Calu3 (cell line): Measurements from ENCODE around the gene C16orf87. TPM values are rescaled to one million over a fixed set of nuclear protein-coding genes. Genes with fewer than 3 reads are reported as not detected.
A peak's percentile ranks its signal among the peaks of the same experiment; 100 is the strongest.
"Not testable (repeated sequence)": the region's sequence is repeated elsewhere in the genome, so short reads cannot be mapped to it uniquely, and the experiment has no call there.

Experiments
- Bru-seq: library from RNA; stranded (reverse); fragments of 400-500 nt; gene quantifications from one replicate; lab custom pipeline; 2021; lab: Mats Ljungman, UMichigan
- BruChase-seq, 2 experiments: library from RNA; stranded (reverse); fragments of 400-500 nt; gene quantifications; one replicate each; lab custom pipeline; 2021; lab: Mats Ljungman, UMichigan
- BruUV-seq: library from RNA; stranded (reverse); fragments of 400-500 nt; replicated peaks from 2 replicates; lab custom pipeline; 2021; lab: Mats Ljungman, UMichigan
- CTCF ChIA-PET: fragments of 300-600 bp; sonication (Branson Sonifier 250); formaldehyde crosslinking; loops from one replicate; lab custom pipeline; 2022; ENCODE audit warnings: antibody characterized with exemption; lab: Charles Lee
- DNase-seq: peaks from one replicate; pipeline ENCODE4 v3.0.0; 2022
- H3K27ac Mint-ChIP-seq: one replicate; pipeline ENCODE4 v1.8.0; 2022; ENCODE audit warnings: mixed read lengths; ENCODE audit not compliant: unreplicated experiment
- H3K27me3 Mint-ChIP-seq: one replicate; pipeline ENCODE4 v1.8.0; 2022; ENCODE audit warnings: mixed read lengths; ENCODE audit not compliant: unreplicated experiment
- H3K36me3 Mint-ChIP-seq: one replicate; pipeline ENCODE4 v1.8.0; 2022; ENCODE audit warnings: mild to moderate bottlenecking, moderate library complexity, mixed read lengths; ENCODE audit not compliant: insufficient read depth, unreplicated experiment
- H3K4me1 Mint-ChIP-seq: one replicate; pipeline ENCODE4 v1.8.0; 2022; ENCODE audit warnings: mild to moderate bottlenecking, low read depth, mixed read lengths; ENCODE audit not compliant: unreplicated experiment
- H3K4me3 Mint-ChIP-seq: one replicate; pipeline ENCODE4 v1.8.0; 2022; ENCODE audit warnings: mild to moderate bottlenecking, low read depth, moderate library complexity, mixed read lengths; ENCODE audit not compliant: unreplicated experiment
- H3K9me3 Mint-ChIP-seq: one replicate; pipeline ENCODE4 v1.8.0; 2022; ENCODE audit warnings: low read depth, mixed read lengths; ENCODE audit not compliant: unreplicated experiment
- intact Hi-C: fragments of 100-400 bp; cut with micrococcal nuclease; formaldehyde crosslinking; loops from one replicate; pipeline ENCODE4 v1.10.0; 2022; ENCODE audit not compliant: unreplicated experiment
- long read RNA-seq: library from polyadenylated mRNA; stranded (forward); transcript quantifications from one replicate; pipeline ENCODE4 v2.0.0, GENCODE V29; 2022
- total RNA-seq: library from RNA; stranded (reverse); gene quantifications from 2 replicates; pipeline ENCODE4 v1.2.3, GENCODE V29; 2022
- TF ChIP-seq, protein P1 (sequence below): fragments of 200-600 bp; IDR thresholded peaks from one replicate; pipeline ENCODE4 v1.8.0; 2022; ENCODE audit warnings: antibody characterized with exemption; ENCODE audit not compliant: unreplicated experiment

C16orf87 gene, protein sequence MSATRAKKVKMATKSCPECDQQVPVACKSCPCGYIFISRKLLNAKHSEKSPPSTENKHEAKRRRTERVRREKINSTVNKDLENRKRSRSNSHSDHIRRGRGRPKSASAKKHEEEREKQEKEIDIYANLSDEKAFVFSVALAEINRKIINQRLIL
- total RNA-seq (11.6 and 11.7 TPM in 2 replicates), Bru-seq, nascent RNA (percentile 83 among the genes with signal in this experiment), BruChase-seq, experiment 1, labeled RNA remaining after a 6-hour chase (percentile 62 among the genes with signal in this experiment), BruChase-seq, experiment 2, labeled RNA remaining after a 2-hour chase (percentile 70 among the genes with signal in this experiment)
- long read RNA-seq, full-length matches to known transcripts = 23 of 23 reads
- long read RNA-seq, partial matches to known transcripts = 0 of 23 reads
- long read RNA-seq, other reads (novel, unspliced or antisense) = 0 of 23 reads

DNA sequence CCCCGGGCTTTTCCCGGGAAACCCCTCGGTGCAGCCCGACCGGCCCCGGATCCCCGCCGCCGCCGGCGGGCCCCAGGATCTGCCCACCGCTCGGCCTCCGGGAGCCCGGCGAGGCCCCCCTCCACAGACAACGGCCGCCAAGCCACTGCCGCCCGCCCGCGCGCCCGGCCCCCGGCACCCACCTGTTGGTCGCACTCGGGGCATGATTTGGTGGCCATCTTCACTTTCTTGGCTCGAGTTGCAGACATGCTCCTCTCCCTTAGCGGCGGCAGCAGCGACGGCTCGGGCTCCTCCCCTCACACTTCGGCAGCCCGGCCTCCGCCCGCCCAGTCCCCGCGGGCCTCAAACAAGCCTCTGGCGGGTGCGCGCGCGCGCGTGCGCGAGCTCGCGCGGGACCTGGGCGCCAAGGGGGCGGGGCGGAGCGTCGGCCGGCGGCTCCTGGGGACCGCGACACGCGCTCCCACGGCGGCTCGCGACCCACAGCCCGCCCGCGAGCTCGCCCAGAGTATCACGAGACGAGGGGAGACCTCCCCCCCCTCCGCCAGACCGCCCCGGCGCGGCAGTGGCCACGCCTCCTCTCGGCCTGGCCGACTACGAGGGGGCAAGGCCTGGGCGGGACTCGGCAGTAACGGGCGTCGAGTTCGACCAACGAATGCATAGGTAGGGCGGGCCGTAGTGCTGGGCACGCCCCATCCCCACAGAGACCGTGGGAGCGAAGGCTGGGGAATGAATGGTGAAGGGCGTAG lies at the start of gene C16orf87:
C16orf87 (minus strand) TSS at position 279 of the 746 bp plus-strand sequence; CDS start at position 248, 31 bp downstream.
- intact Hi-C loops = no loop called here
- no peaks in the 10 kb centered on the region for H3K9me3 Mint-ChIP-seq
- peak within 1 kb of the TSS; percentile 76 for H3K27ac Mint-ChIP-seq
- peak within 1 kb of the TSS; percentile 73 for H3K4me3 Mint-ChIP-seq
- H3K27me3 Mint-ChIP-seq = no peaks in the 10 kb centered on the region
- TF ChIP-seq, protein P1, sequence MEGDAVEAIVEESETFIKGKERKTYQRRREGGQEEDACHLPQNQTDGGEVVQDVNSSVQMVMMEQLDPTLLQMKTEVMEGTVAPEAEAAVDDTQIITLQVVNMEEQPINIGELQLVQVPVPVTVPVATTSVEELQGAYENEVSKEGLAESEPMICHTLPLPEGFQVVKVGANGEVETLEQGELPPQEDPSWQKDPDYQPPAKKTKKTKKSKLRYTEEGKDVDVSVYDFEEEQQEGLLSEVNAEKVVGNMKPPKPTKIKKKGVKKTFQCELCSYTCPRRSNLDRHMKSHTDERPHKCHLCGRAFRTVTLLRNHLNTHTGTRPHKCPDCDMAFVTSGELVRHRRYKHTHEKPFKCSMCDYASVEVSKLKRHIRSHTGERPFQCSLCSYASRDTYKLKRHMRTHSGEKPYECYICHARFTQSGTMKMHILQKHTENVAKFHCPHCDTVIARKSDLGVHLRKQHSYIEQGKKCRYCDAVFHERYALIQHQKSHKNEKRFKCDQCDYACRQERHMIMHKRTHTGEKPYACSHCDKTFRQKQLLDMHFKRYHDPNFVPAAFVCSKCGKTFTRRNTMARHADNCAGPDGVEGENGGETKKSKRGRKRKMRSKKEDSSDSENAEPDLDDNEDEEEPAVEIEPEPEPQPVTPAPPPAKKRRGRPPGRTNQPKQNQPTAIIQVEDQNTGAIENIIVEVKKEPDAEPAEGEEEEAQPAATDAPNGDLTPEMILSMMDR = no peak
- BruUV-seq = no TSS peak
- CTCF ChIA-PET = interaction anchor here (0.8 to 1.6 kb wide), 2 partner anchors 23 to 28 kb away, joined by 3 read pairs; no protein-coding TSS in a partner anchor
- peak; percentile 95 for DNase-seq
- peaks cover 23% of the 10 kb centered on the region for H3K36me3 Mint-ChIP-seq
- peaks cover 45% of the 10 kb centered on the region for H3K4me1 Mint-ChIP-seq

DNA sequence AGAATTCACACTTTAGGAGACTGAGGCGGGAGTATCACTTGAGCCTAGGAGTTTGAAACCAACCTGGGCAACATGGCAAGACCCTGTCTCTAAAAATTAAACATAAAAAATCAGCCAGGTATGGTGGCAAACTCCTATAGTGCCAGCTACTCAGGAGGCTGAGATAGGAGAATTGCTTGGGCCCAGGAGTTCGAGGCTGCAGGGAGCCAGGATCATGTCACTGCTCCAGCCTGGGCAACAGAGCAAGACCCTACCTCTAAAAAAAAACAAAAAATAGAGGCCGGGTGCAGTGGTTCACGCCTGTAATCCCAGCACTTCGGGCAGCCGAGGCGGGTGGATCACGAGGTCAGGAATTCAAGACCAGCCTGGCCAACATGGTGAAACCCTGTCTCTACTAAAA lies 44.3 kb upstream of the C16orf87 start:
- TF ChIP-seq, protein P1 = no peak
- DNase-seq = no peak
- no peaks in the 10 kb centered on the region for H3K36me3 Mint-ChIP-seq
- no TSS peak for BruUV-seq
- no peaks in the 10 kb centered on the region for H3K27me3 Mint-ChIP-seq
- no peaks in the 10 kb centered on the region for H3K9me3 Mint-ChIP-seq
- intact Hi-C loops = no loop called here
- no peak overlapping the region for H3K27ac Mint-ChIP-seq
- peaks cover 8% of the 10 kb centered on the region for H3K4me1 Mint-ChIP-seq
- no peak overlapping the region for H3K4me3 Mint-ChIP-seq
- CTCF ChIA-PET = no interaction called here

DNA sequence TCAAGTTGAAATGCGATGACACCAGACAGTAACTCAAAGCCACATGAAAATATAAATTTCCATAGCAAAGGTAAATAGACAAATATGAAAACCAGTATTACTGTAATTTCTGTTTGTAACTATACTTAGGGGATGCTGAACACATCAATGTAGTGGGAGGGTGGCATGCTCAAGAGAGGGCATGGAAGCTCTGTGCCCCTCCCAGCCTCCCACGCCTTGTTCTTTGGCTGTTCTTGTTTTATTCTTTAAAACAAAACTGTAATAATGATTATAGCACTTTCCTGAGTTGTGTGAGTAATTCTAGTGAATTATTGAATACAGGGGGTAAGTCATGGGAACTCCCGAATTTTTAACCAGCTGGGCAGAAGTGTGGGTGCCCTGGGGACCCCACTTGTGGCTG lies 42.2 kb upstream of the C16orf87 start:
- H3K27ac Mint-ChIP-seq = no peak overlapping the region

DNA sequence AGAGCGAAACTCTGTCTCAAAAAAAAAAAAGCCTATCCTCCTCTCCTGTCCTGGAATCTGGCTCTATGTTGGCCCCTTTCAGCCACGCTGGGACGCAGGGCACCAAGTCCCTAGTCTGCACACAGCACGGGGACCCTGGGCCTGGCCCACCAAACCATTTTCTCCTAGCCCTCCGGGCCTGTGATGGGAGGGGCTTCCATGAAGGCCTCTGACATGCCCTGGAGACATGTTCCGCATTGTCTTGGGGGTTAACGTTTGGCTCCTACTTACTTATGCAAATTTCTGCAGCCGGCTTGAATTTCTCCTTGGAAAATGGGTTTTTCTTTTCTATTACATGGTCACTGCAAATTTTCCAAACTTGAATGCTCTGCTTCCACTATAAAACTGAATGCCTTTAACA lies 40.6 kb upstream of the C16orf87 start:
- peaks cover 15% of the 10 kb centered on the region for H3K4me1 Mint-ChIP-seq
- no peak overlapping the region for H3K4me3 Mint-ChIP-seq
- H3K36me3 Mint-ChIP-seq = no peaks in the 10 kb centered on the region
- H3K9me3 Mint-ChIP-seq = no peaks in the 10 kb centered on the region
- BruUV-seq = no TSS peak
- no peak overlapping the region for H3K27ac Mint-ChIP-seq
- TF ChIP-seq, protein P1 = no peak
- no peaks in the 10 kb centered on the region for H3K27me3 Mint-ChIP-seq
- intact Hi-C loops = no loop called here
- DNase-seq = no peak
- CTCF ChIA-PET = no interaction called here

More for the DNA sequence above, 42.2 kb upstream of the C16orf87 start:
- Mint-ChIP-seq H3K9me3 (no peaks in the 10 kb centered on the region), H3K4me3 (no peak overlapping the region), H3K27me3 (no peaks in the 10 kb centered on the region), H3K4me1 (peaks cover 18% of the 10 kb centered on the region), H3K36me3 (no peaks in the 10 kb centered on the region)
- no TSS peak for BruUV-seq
- CTCF ChIA-PET = interaction anchor here (0.6 to 2.1 kb wide), 4 partner anchors 10 to 44 kb away, joined by 3 to 5 read pairs (median 5); no protein-coding TSS in a partner anchor
- TF ChIP-seq, protein P1 = no peak
- DNase-seq = no peak
- intact Hi-C loops = no loop called here

DNA sequence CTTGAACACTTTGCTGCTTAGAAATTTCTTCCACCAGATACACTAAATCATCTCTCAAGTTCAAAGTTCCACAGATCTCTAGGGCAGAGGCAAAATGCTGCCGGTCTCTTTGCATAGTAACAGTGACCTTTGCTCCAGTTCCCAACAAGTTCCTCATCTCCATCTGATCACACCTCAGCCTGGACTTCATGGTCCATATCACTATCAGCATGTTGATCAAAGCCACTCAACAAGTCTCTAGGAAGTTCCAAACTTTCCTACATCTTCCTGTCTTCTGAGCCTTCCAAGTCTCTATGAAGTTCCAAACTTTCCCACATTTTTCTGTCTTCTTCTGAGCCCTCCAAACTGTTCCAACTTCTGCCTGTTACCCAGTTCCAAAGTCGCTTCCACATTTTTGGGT lies 37.9 kb upstream of the C16orf87 start:
- DNase-seq, H3K27me3 Mint-ChIP-seq, intact Hi-C loops, H3K36me3 Mint-ChIP-seq, H3K9me3 Mint-ChIP-seq, H3K27ac Mint-ChIP-seq, BruUV-seq, CTCF ChIA-PET, H3K4me3 Mint-ChIP-seq: not testable (repeated sequence)
- peaks cover 18% of the 10 kb centered on the region for H3K4me1 Mint-ChIP-seq

DNA sequence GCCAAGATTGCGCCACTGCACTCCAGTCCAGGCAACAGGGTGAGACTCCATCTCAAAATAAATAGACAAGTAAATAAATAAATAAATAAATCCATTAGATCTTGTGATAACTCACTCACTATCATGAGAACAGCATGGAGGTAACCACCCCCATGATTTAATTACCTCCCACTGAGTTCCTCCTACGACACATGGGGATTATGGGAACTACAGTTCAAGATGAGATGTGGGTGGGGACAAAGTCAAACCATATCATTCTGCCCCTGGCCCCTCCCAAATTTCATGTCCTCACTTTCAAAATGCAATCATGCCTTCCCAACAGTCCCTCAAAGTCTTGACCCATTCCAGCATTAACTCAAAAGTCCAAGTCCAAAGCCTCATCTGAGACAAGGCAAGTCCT lies 36.5 kb upstream of the C16orf87 start:
- H3K4me3 Mint-ChIP-seq, H3K9me3 Mint-ChIP-seq, H3K27ac Mint-ChIP-seq, H3K27me3 Mint-ChIP-seq, CTCF ChIA-PET, DNase-seq, H3K36me3 Mint-ChIP-seq, BruUV-seq, intact Hi-C loops: not testable (repeated sequence)
- peaks cover 31% of the 10 kb centered on the region for H3K4me1 Mint-ChIP-seq
